Measurements from ENCODE around the gene PPFIBP2.
A peak's percentile ranks its signal among the peaks of the same experiment; 100 is the strongest.

PPFIBP2 gene

GRCh38 chr11:7670641-7671040, 156.8 kb downstream of the PPFIBP2 start:
- DNase-seq: no peak

GRCh38 chr11:7671347-7672215, 157.8 kb downstream of the PPFIBP2 start:
- no peak for DNase-seq

GRCh38 chr11:7672276-7672959, 158.6 kb downstream of the PPFIBP2 start:
- no peak for DNase-seq

- DNase-seq: peak; percentile 65
Observed at GRCh38 chr11:7672960-7673723, 159.3 kb downstream of the PPFIBP2 start, which contains the start of gene CYB5R2. TSS of gene CYB5R2 (minus strand) at chr11:7673500. CDS start at chr11:7672825, 675 bp downstream.

- DNase-seq: peak; percentile 33
Observed at GRCh38 chr11:7673724-7674434, 160.1 kb downstream of the PPFIBP2 start.

GRCh38 chr11:7675631-7676030, 161.8 kb downstream of the PPFIBP2 start:
- no peak for DNase-seq

GRCh38 chr11:7677071-7677470, 163.3 kb downstream of the PPFIBP2 start:
- peak; percentile 69 for DNase-seq

- no peak for DNase-seq
Observed at GRCh38 chr11:7677796-7678201, 164.0 kb downstream of the PPFIBP2 start.

- no peak for DNase-seq
Observed at GRCh38 chr11:7683571-7683970, 169.8 kb downstream of the PPFIBP2 start.

GRCh38 chr11:7686761-7687160, 173.0 kb downstream of the PPFIBP2 start:
- no peak for DNase-seq

- no peak for DNase-seq
Observed at GRCh38 chr11:7687386-7687785, 173.6 kb downstream of the PPFIBP2 start.

GRCh38 chr11:7688238-7688826, 174.5 kb downstream of the PPFIBP2 start:
- DNase-seq: peak; percentile 45

- no peak for DNase-seq
Observed at GRCh38 chr11:7689239-7689638, 175.4 kb downstream of the PPFIBP2 start.

- DNase-seq: no peak
Observed at GRCh38 chr11:7690648-7691047, 176.8 kb downstream of the PPFIBP2 start.

GRCh38 chr11:7691759-7692350, 178.1 kb downstream of the PPFIBP2 start:
- DNase-seq: peak; percentile 41

GRCh38 chr11:7692426-7692825, 178.6 kb downstream of the PPFIBP2 start:
- no peak for DNase-seq

- DNase-seq: no peak
Observed at GRCh38 chr11:7694235-7694634, 180.4 kb downstream of the PPFIBP2 start.

GRCh38 chr11:7696424-7696823, 182.6 kb downstream of the PPFIBP2 start:
- no peak for DNase-seq

All from fibroblast of skin of scalp (primary cell).